Measurements from ENCODE around the gene AKR1E2. TPM values are rescaled to one million over a fixed set of nuclear protein-coding genes. Genes with fewer than 3 reads are reported as not detected.
A peak's percentile ranks its signal among the peaks of the same experiment; 100 is the strongest.

The AKR1E2 gene
- total RNA-seq, 1 donor from 2014 or later, result 7.9 TPM

DNA sequence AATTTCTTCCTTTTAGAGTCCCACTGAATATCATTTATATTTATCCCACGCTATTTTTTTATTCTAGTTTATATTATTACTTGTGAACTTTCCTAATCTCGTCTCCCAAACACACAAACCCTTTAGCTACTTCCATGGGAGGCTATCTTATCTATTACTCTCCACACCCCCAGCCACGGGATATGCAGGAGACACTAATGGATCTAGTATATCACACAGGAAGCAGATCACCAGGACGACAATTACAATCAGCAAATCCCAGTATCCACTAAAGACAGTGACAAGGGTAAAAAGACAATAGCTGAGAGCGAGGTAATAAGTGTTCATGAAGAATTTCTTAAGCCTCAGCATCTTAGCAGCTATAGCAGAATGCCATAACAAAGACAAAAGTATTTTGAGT lies 3.8 kb upstream of the AKR1E2 start:
- H3K27me3 Mint-ChIP-seq, result peaks cover 49% of the 10 kb centered on the region
- H3K27ac Mint-ChIP-seq, result no peak overlapping the region
- H3K36me3 Mint-ChIP-seq (ENCODE audit: low read depth), result no peaks in the 10 kb centered on the region
- peaks cover 11% of the 10 kb centered on the region for H3K4me1 Mint-ChIP-seq
- no peak overlapping the region for H3K4me3 Mint-ChIP-seq
- no peaks in the 10 kb centered on the region for H3K9me3 Mint-ChIP-seq
- DNase-seq, result no peak
- intact Hi-C loops (cut with micrococcal nuclease), result no loop called here

DNA sequence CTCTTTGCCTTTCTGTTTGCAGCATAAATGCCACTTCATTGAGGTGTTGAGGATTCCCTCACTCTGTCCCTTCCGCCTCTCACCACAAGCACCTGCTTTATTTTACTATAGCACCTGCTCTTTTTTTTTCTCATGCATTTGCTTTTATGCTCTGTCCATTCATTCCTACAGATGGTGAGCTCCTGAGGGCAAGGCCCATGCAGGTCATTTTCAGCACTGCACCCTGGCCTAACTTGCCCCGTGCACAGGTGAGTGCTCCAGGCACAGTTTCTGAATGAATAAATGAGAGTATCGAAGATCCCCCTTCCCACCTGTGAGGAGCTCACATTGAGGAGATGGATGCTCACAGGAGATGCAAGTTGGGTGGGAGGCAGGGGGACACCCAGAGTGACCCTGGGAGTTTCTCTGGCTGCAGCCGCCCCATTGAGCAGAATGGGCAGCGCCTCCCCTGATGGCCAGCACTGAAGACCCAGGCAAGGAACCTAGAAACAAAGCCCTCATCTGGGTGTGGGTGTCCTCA lies 1.2 kb upstream of the AKR1E2 start:
- H3K36me3 Mint-ChIP-seq (ENCODE audit: low read depth), result no peaks in the 10 kb centered on the region
- H3K27ac Mint-ChIP-seq, result no peak overlapping the region
- no peaks in the 10 kb centered on the region for H3K9me3 Mint-ChIP-seq
- no peak for DNase-seq
- H3K4me1 Mint-ChIP-seq, result peaks cover 19% of the 10 kb centered on the region
- peak overlapping the region; percentile 11 for H3K4me3 Mint-ChIP-seq
- peaks cover 42% of the 10 kb centered on the region for H3K27me3 Mint-ChIP-seq
- intact Hi-C loops (cut with micrococcal nuclease), result loop anchor here (5.0 kb wide), 1 partner anchor 467 kb away; no protein-coding TSS in a partner anchor

DNA sequence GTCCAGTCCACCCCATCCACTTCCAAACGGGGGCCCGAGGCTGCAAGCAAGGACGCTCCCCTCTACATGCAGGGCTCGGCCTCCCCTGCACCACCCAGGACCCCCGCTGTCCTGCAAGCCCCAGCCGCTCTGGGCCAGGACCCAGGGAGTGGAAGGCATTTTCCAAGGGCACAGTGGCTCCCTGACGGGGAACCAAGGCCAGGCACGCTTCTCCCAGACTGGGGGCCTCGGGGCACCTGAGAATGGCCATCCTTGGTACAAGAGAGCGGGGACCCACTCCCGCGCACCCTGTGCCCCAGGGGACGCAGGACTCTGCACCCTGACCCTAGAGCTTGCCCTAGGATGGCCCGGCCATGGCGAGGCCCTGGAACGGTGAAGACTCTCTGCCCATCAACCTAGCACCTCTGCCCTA lies 545 bp upstream of the AKR1E2 start:
- H3K36me3 Mint-ChIP-seq (ENCODE audit: low read depth), result peaks cover 1% of the 10 kb centered on the region
- intact Hi-C loops (cut with micrococcal nuclease), result loop anchor here (5.0 kb wide), 1 partner anchor 467 kb away; no protein-coding TSS in a partner anchor
- no peak overlapping the region for H3K27ac Mint-ChIP-seq
- peaks cover 19% of the 10 kb centered on the region for H3K4me1 Mint-ChIP-seq
- DNase-seq, result no peak
- H3K4me3 Mint-ChIP-seq, result peak overlapping the region; percentile 87
- H3K9me3 Mint-ChIP-seq, result no peaks in the 10 kb centered on the region
- H3K27me3 Mint-ChIP-seq, result peaks cover 38% of the 10 kb centered on the region

GRCh38 chr10:4826792-4827324 lies 851 bp downstream of the AKR1E2 start:
- intact Hi-C loops (cut with micrococcal nuclease), result loop anchor here (2.0 to 5.0 kb wide), 2 partner anchors 22 to 465 kb away; no protein-coding TSS in a partner anchor
- peaks cover 11% of the 10 kb centered on the region for H3K36me3 Mint-ChIP-seq (ENCODE audit: low read depth)
- H3K27ac Mint-ChIP-seq, result peak overlapping the region; percentile 75
- peaks cover 24% of the 10 kb centered on the region for H3K4me1 Mint-ChIP-seq
- peak overlapping the region; percentile 87 for H3K4me3 Mint-ChIP-seq
- H3K27me3 Mint-ChIP-seq, result peaks cover 28% of the 10 kb centered on the region
- H3K9me3 Mint-ChIP-seq, result no peaks in the 10 kb centered on the region
- DNase-seq, result no peak

- H3K36me3 Mint-ChIP-seq (ENCODE audit: low read depth), result peaks cover 17% of the 10 kb centered on the region
- peaks cover 25% of the 10 kb centered on the region for H3K4me1 Mint-ChIP-seq
- H3K27ac Mint-ChIP-seq, result no peak overlapping the region
- DNase-seq, result no peak
- no peaks in the 10 kb centered on the region for H3K9me3 Mint-ChIP-seq
- H3K4me3 Mint-ChIP-seq, result peak overlapping the region; percentile 13
- peaks cover 21% of the 10 kb centered on the region for H3K27me3 Mint-ChIP-seq
- intact Hi-C loops (cut with micrococcal nuclease), result loop anchor here (5.0 kb wide), 1 partner anchor 464 kb away; no protein-coding TSS in a partner anchor
Measured at GRCh38 chr10:4828005-4828404, 2.0 kb downstream of the AKR1E2 start.

- H3K27ac Mint-ChIP-seq, result no peak overlapping the region
- H3K27me3 Mint-ChIP-seq, result peaks cover 10% of the 10 kb centered on the region
- DNase-seq, result no peak
- peaks cover 27% of the 10 kb centered on the region for H3K36me3 Mint-ChIP-seq (ENCODE audit: low read depth)
- intact Hi-C loops (cut with micrococcal nuclease), result no loop called here
- H3K4me1 Mint-ChIP-seq, result peaks cover 36% of the 10 kb centered on the region
- H3K9me3 Mint-ChIP-seq, result no peaks in the 10 kb centered on the region
- no peak overlapping the region for H3K4me3 Mint-ChIP-seq
Measured at GRCh38 chr10:4830551-4830950, 4.5 kb downstream of the AKR1E2 start.

- Mint-ChIP-seq H3K9me3 (no peaks in the 10 kb centered on the region), H3K4me3 (no peak overlapping the region), H3K27ac (no peak overlapping the region), H3K36me3 (ENCODE audit: low read depth) (peaks cover 28% of the 10 kb centered on the region), H3K27me3 (peaks cover 7% of the 10 kb centered on the region), H3K4me1 (peaks cover 37% of the 10 kb centered on the region)
- intact Hi-C loops (cut with micrococcal nuclease), result no loop called here
- DNase-seq, result no peak
Measured at GRCh38 chr10:4831091-4831490, 5.1 kb downstream of the AKR1E2 start.

- Mint-ChIP-seq H3K4me1 (peaks cover 34% of the 10 kb centered on the region), H3K4me3 (no peak overlapping the region), H3K36me3 (ENCODE audit: low read depth) (peaks cover 32% of the 10 kb centered on the region), H3K9me3 (no peaks in the 10 kb centered on the region), H3K27me3 (peaks cover 4% of the 10 kb centered on the region), H3K27ac (peak overlapping the region; percentile 51)
- DNase-seq, result no peak
- intact Hi-C loops (cut with micrococcal nuclease), result no loop called here
Measured at GRCh38 chr10:4833286-4833685, 7.3 kb downstream of the AKR1E2 start.

DNA sequence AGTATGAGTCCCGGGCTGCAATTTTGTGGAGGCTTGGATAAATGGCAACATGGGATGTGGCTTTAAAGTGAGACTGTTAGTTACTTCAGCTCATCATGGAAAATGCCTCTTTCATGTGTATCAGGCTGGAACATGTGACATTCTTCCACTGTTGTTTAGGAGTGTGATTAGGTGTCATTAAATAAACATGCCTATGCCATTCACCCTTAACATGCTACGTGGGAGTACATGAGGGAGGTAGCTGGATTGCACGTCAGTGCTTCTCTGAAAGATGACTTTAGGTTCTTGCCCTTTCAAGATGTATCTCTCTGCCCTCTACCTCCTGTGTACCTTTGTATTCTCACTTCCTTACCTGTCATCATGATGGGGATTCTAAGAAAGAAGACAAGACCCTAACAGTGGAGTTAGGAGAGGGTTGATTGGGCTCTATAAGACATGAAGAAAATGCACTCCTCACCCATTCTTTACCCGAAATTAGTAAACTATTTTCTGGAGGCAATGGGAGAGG lies 8.9 kb downstream of the AKR1E2 start:
- H3K4me3 Mint-ChIP-seq, result peak overlapping the region; percentile 50
- peaks cover 32% of the 10 kb centered on the region for H3K36me3 Mint-ChIP-seq (ENCODE audit: low read depth)
- no peaks in the 10 kb centered on the region for H3K27me3 Mint-ChIP-seq
- peak overlapping the region; percentile 39 for H3K27ac Mint-ChIP-seq
- H3K9me3 Mint-ChIP-seq, result no peaks in the 10 kb centered on the region
- H3K4me1 Mint-ChIP-seq, result peaks cover 32% of the 10 kb centered on the region
- intact Hi-C loops (cut with micrococcal nuclease), result no loop called here
- DNase-seq, result no peak

GRCh38 chr10:4835494-4835918 lies 9.5 kb downstream of the AKR1E2 start:
- intact Hi-C loops (cut with micrococcal nuclease), result no loop called here
- H3K27ac Mint-ChIP-seq, result peak overlapping the region; percentile 78
- H3K27me3 Mint-ChIP-seq, result no peaks in the 10 kb centered on the region
- no peaks in the 10 kb centered on the region for H3K9me3 Mint-ChIP-seq
- peak overlapping the region; percentile 50 for H3K4me3 Mint-ChIP-seq
- peak; percentile 83 for DNase-seq
- H3K36me3 Mint-ChIP-seq (ENCODE audit: low read depth), result peaks cover 30% of the 10 kb centered on the region
- H3K4me1 Mint-ChIP-seq, result peaks cover 32% of the 10 kb centered on the region

GRCh38 chr10:4836416-4836969 lies 10.5 kb downstream of the AKR1E2 start:
- H3K9me3 Mint-ChIP-seq, result no peaks in the 10 kb centered on the region
- H3K4me1 Mint-ChIP-seq, result peaks cover 29% of the 10 kb centered on the region
- H3K27me3 Mint-ChIP-seq, result no peaks in the 10 kb centered on the region
- H3K27ac Mint-ChIP-seq, result peak overlapping the region; percentile 42
- peaks cover 25% of the 10 kb centered on the region for H3K36me3 Mint-ChIP-seq (ENCODE audit: low read depth)
- intact Hi-C loops (cut with micrococcal nuclease), result no loop called here
- DNase-seq, result no peak
- H3K4me3 Mint-ChIP-seq, result peak overlapping the region; percentile 12

- intact Hi-C loops (cut with micrococcal nuclease), result no loop called here
- Mint-ChIP-seq H3K4me3 (no peak overlapping the region), H3K9me3 (no peaks in the 10 kb centered on the region), H3K4me1 (peaks cover 27% of the 10 kb centered on the region), H3K27ac (no peak overlapping the region), H3K27me3 (no peaks in the 10 kb centered on the region), H3K36me3 (ENCODE audit: low read depth) (peaks cover 18% of the 10 kb centered on the region)
- peak; percentile 44 for DNase-seq
Measured at GRCh38 chr10:4837551-4837950, 11.5 kb downstream of the AKR1E2 start.

GRCh38 chr10:4838743-4839142 lies 12.7 kb downstream of the AKR1E2 start:
- peaks cover 10% of the 10 kb centered on the region for H3K36me3 Mint-ChIP-seq (ENCODE audit: low read depth)
- H3K27me3 Mint-ChIP-seq, result no peaks in the 10 kb centered on the region
- intact Hi-C loops (cut with micrococcal nuclease), result no loop called here
- H3K4me1 Mint-ChIP-seq, result peaks cover 24% of the 10 kb centered on the region
- no peaks in the 10 kb centered on the region for H3K9me3 Mint-ChIP-seq
- peak; percentile 27 for DNase-seq
- no peak overlapping the region for H3K27ac Mint-ChIP-seq
- no peak overlapping the region for H3K4me3 Mint-ChIP-seq

GRCh38 chr10:4839353-4839752 lies 13.3 kb downstream of the AKR1E2 start:
- Mint-ChIP-seq H3K27me3 (no peaks in the 10 kb centered on the region), H3K27ac (no peak overlapping the region), H3K4me3 (no peak overlapping the region), H3K36me3 (ENCODE audit: low read depth) (peaks cover 12% of the 10 kb centered on the region), H3K9me3 (no peaks in the 10 kb centered on the region), H3K4me1 (peaks cover 23% of the 10 kb centered on the region)
- DNase-seq, result peak; percentile 42
- intact Hi-C loops (cut with micrococcal nuclease), result no loop called here

Measured in activated CD4-positive, alpha-beta T cell treated with anti-CD3 and anti-CD28 coated beads, Interleukin-2, amount 10 ng/mL, durations not matched to agents 24 days and 14 days (primary cell).